GM12891 (cell line): ENCODE measurements around the gene MAPK14.

ENCODE experiments used
- POLR2A ChIP-seq: IDR thresholded peaks from 2 replicates; pipeline ENCODE4 v1.6.1; 2011; ENCODE audit warnings: low read depth, low read length, control low read depth
- POLR2AphosphoS5 ChIP-seq: IDR thresholded peaks from 2 replicates; pipeline ENCODE4 v1.6.1; 2011; ENCODE audit warnings: low read depth, low read length, control low read depth
- SPI1 ChIP-seq: IDR thresholded peaks from 2 replicates; pipeline ENCODE4 v1.6.1; 2011; ENCODE audit warnings: low read depth, low read length, control low read depth
- TAF1 ChIP-seq: IDR thresholded peaks from 2 replicates; pipeline ENCODE4 v1.6.1; 2011; ENCODE audit warnings: low read depth, low read length, control low read depth

- TF ChIP-seq POLR2AphosphoS5 (no peak), POLR2A (no peak), SPI1 (no peak), TAF1 (no peak)
These were observed 101.2 kb downstream of the MAPK14 start for GRCh38 chr6:36128793-36129192.
